Activated gamma-delta T cell treated with anti-CD3 and anti-CD28 coated beads, Interleukin-2, amount 50 U/mL, for 16 hours (primary cell): ENCODE measurements around the gene STK26.
A peak's percentile ranks its signal among the peaks of the same experiment; 100 is the strongest.
"Not testable (repeated sequence)": the region's sequence is repeated elsewhere in the genome, so short reads cannot be mapped to it uniquely, and the experiment has no call there.

ENCODE experiments used
- DNase-seq: peaks from one replicate; pipeline ENCODE4 v3.0.0-alpha.2; 2020; ENCODE audit warnings: low read depth

Gene STK26

DNA sequence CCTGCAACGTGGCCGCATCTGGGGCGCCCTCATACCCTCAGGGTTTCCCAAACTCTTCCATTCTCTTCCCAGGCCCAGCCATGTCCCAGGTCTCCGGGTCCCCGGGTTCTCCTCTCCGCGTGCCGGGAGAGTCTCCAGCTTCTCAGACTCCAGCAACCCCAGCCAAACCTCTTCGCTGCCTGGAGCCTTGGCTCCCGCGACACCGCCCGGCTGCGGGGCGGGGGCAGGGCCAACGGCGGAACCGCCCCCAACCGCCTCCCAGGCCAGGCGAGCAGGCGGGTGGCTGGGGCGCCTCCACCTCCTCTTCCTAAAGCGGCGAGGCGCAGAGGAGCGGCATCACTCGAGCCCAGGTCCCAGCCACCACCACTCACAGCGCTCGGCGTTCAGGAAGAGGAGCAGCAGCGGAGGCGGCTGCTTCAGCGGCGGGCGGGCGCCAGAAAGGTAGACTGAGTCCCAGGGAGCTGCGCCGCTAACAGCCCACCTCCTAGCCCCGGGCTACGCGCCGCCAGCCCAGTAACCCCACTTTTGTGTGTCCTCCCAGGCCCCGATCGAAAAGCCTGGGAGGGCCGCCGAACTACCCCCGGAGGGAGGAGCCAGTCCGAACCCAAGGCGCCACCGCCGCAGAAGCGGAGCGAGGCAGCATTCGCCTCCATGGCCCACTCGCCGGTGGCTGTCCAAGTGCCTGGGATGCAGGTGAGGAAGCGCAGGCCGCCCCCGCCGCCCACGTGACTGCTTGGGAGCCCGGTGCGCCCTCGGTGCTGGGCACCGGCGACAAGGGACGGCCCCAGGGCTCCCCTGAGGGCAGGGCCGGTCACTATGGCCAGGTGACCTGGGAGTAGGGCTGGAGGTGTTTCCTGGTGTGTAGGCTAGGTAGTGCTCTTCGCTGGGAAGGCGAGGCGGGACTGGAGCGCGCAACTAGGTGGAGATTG lies at the start of gene STK26:
Gene STK26, plus strand, starts transcription at position 336 of the 929 bp plus-strand sequence. Its CDS starts 316 bp downstream, at position 652.
- DNase-seq, result peak; percentile 46

DNA sequence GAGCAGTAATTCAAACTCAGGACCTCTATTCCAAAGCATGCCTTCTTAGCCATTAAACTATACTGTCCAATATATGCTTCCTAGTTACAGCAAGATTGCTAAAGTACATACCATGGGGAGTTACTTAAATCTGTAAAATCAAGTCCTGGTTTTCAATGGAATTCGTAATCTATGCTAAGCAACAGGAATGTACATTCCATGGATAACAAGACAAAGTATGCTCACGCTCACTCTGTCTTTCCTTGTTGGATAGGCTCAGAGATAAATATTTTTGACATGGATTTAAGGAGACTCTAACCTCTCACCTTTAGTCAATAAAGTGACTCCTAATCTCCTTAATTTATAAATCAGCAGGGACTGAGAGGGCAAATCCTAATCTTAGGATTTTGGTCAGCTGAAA lies 47.3 kb upstream of the STK26 start:
- no peak for DNase-seq

DNA sequence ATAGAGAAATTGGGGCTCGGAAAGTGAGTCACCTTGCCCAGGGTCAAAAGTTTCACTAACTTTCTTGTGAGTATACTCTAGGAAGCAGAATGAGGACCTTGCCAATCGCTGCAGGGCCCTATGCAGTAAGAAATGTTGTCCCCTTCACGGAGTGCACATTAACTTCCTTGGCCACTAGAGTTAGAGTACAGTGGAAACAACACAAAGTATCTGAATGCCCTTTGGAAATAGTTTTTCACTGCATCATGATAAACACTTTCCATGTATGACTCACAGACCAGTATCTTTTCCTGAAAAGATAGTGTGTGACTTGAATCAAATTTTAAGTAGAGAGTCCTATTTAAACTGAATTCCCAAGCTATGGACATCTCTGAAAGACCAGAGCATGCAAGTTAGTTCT lies 45.5 kb upstream of the STK26 start:
- DNase-seq, result no peak

- no peak for DNase-seq
Observed at GRCh38 chrX:131979116-131979515, 44.0 kb upstream of the STK26 start.

GRCh38 chrX:131985526-131986049 lies 37.5 kb upstream of the STK26 start:
- no peak for DNase-seq

GRCh38 chrX:131987252-131987651 lies 35.9 kb upstream of the STK26 start:
- no peak for DNase-seq

- no peak for DNase-seq
Observed at GRCh38 chrX:131988236-131988635, 34.9 kb upstream of the STK26 start.

DNA sequence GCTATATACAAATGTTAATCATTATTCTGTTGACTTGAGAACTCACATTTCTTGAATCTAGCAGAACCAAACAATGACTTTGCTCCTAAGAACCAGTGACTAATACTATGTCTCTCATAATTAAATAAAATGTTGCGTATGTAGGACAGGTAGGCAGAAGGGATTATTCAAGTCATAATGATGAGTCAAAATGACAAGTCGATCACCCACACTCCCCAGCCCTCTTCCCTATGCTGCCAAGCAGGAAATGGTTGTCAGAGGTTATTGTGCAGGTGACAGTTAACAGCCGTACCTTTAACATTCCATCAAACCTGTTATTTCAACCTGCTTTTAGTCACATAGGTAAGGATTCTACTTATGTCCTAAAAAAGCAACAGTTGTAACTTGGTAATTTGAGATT lies 22.0 kb upstream of the STK26 start:
- DNase-seq, result no peak

DNA sequence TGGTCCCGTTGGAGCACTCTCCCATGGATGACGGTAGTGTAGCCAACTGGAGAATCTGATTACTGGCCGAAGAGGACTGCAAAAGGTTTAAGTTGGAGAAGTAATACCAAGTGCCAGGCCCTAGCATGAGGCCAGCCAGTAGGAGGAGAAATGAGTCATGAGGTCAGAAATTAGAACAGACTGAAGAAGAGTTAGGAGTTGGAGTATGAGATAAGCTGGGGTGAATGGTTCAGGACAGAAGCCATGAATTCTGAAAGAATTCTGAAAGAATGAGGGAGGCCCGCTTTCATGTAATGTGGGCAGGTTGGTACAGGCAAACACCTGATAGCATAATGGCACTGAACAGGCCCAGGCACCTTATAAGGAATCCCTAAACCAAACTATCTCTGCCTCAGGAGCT lies 18.4 kb upstream of the STK26 start:
- no peak for DNase-seq

DNA sequence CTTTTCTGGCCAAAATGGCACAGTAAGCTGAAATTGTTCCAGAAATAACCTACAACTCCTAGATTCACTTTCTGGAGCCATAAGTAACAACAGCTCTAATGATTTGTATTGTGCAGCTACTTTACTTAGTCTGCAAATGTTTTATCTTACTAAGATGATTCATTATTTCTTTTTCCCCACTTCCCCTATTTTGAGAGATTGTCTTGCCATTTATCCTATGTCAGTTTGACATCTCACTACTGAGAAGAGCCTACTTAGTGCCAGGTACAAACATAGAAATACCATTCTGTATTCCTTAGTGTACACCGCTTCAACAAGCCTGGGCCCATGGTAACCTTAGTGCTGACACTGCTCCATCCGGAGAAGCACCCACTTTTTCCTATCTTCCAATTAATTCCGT lies 13.8 kb upstream of the STK26 start:
- no peak for DNase-seq

DNA sequence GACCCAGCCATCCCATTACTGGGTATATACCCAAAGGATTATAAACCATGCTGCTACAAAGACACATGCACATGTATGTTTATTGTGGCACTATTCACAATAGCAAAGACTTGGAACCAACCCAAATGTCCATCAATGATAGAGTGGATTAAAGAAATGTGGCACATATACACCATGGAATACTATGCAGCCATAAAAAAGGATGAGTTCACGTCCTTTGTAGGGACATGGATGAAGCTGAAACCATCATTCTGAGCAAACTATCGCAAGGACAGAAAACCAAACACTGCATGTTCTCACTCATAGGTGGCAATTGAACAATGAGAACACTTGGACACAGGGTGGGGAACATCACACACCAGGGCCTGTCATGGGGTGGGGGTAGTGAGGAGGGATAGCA lies 12.9 kb upstream of the STK26 start:
- DNase-seq, result not testable (repeated sequence)

GRCh38 chrX:132015875-132016274 lies 7.2 kb upstream of the STK26 start:
- DNase-seq, result no peak

GRCh38 chrX:132016628-132017430 lies 6.3 kb upstream of the STK26 start:
- DNase-seq, result no peak

GRCh38 chrX:132017431-132018185 lies 5.5 kb upstream of the STK26 start:
- no peak for DNase-seq

DNA sequence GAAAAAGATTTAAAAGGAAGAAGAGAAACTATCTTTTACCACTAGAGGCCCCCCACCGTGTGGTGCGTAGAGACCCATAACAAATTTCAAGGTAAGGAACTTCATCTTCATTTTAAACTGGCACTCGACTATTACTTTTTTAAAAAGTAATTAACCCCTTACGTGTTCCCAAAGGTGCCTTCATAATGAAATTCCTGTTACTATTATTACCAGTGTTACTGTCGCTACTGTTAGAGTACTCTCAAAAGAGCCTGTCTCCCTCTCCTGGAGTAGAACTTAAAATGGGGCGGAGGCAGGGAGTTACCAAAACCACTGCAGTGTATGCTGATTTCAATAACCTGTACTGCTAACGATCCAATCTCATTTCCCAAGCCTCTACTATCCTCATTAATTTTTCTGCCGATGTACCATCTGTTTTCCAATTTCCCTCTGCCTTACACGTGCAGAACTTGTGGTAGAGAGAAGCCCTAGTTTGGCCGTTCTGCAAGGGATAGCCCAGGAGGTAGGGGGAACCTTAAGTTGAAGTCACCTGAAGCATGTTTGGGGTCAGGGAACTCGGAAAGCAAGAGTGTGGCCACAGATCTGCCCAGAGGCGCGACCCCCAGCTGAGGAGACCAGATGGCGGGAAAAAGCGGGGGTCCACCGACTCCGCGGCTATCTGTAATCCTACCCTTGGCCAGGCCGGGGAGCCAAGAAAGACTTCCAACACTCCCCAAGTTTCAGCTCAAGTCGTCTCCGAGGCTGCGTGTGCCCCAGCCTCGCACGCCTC lies 720 bp upstream of the STK26 start:
- no peak for DNase-seq

DNA sequence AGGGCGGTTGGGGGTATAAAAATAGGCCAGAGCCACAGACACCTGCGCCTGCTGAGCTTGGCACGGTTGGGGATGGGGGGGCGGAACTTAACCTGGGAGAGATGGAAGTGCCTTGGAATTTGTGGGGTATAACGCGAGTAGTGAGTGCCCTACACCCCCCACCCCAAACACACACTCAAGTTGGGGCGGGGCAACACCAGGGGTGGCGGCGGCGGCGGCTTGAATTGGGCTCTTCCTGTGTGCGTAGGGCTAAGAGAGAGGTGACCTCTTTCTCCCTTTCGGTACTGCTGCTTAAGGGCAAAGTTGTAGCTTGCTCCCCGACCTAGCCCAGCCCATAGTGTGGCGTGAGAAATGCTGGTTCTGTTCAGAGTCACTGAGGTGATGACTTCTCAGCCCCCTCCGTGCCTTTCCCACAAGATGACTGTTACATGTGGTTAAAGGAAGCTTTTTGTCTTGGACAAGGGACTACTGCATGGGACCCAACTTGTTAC lies 839 bp downstream of the STK26 start:
- DNase-seq, result peak; percentile 31

- no peak for DNase-seq
Observed at GRCh38 chrX:132025041-132025440, 1.9 kb downstream of the STK26 start.

- DNase-seq, result no peak
Observed at GRCh38 chrX:132030264-132030663, 7.2 kb downstream of the STK26 start.

DNA sequence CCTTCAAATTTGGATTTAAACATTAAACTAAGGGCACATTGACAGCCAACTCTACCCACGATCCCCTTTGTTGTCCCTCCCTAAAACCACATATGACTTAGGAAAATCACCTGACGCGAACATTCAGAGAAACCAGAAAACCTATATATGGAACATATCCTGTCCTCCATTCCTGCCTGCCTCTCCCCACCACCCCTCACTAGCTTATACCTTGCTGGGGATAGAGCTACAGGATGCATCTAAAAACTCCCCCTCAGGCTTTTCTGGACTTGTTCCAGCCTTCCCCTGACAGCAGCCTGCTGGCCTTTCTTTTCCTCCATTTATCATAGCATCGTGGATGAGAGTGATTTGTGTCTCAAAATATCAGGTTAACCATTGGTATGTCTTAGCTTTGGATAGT lies 8.8 kb downstream of the STK26 start:
- DNase-seq, result no peak

DNA sequence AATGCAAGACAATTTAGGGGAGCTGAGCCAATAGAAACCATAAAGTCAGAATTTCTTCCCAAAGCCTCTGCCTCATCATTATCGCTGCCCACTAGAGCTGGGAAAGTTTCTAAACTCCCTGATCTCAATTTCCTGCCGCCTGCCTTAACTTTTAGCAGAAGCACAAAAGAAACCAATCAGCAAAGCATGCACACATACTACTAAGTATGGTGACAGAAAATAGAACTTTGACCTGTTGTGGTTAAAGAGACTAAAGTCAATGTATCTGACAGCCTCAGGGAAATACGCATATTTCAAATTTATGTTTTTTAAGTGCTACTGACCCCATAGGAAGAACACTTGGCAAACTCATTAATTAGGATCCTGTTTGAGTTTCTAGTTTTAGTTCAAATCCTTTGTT lies 10.1 kb downstream of the STK26 start:
- DNase-seq, result no peak

DNA sequence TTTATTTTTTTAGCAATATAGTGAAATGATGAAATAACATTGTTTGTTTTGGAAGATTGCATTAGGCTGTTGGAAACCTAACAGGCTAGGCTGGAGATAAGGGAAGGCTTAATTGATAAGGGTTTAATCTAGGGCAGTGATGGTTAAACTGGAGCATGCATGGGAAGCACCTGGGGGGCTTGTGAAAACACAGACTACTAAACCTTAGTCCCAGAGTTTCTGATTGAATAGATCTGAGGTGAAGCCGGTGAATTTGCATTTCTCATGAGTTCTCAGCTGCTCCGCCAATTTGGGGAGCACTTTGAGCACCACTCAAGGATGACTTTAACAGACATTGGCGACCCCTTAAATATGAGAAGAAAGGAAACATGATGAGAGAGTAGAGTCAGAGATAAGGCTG lies 11.5 kb downstream of the STK26 start:
- no peak for DNase-seq
